Measurements from ENCODE around the gene MFAP2. TPM values are rescaled to one million over a fixed set of nuclear protein-coding genes. Genes with fewer than 3 reads are reported as not detected.
A peak's percentile ranks its signal among the peaks of the same experiment; 100 is the strongest.
"Not testable (repeated sequence)": the region's sequence is repeated elsewhere in the genome, so short reads cannot be mapped to it uniquely, and the experiment has no call there.

Gene MFAP2
- total RNA-seq, 1 donor from 2014 or later = not detected

DNA sequence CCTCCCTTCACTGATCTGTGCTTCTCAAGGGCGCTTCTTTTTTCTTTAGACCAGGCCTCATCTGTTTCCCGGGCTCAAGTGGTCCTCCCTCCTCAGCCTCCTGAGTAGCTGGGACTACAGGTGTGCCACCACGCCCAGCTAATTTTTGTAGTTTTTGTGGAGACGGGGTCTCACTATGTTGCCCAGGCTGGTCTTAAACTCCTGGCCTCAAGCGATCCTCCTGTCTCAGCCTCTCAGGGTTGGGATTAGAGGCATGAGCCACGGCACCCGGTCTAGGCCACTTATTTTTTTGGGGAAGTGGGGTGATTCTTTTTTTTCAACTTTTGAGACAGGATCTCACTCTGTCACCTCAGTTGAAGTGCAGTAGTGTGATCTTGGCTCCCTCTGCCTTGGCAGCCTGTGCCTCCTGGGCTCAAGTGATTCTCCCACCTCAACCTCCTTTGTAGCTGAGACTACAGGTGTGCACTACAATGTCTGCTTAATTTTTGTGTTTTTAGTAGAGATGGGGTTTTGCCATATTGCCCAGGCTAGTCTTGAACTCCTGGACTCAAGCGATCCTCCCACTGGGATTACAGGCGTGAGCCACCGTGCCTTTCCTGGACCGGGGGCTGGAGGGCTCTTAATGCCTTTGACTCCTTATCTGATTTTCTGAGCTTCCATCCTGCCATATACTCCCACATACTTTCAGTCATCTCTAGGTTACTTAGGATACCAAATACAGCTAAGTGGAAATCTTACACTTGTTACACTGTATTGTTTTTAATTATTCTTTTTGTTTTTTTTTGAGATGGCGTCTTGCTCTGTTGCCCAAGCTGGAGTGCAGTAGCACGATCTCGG, 18.9 kb downstream of the MFAP2 start:
- Mint-ChIP-seq H3K27me3 (ENCODE audit: low read depth) (no peaks in the 10 kb centered on the region), H3K27ac (no peak overlapping the region), H3K9me3 (no peaks in the 10 kb centered on the region), H3K4me3 (ENCODE audit: low read depth) (peak overlapping the region; percentile 64), H3K4me1 (ENCODE audit: low read depth) (peaks cover 9% of the 10 kb centered on the region), H3K36me3 (ENCODE audit: low read depth) (no peaks in the 10 kb centered on the region)
- intact Hi-C loops (cut with micrococcal nuclease) = loop anchor here (2.0 to 10.0 kb wide), 2 partner anchors 53 to 93 kb away; partner anchors contain the start of genes ATP13A2 and SDHB
- no peak for DNase-seq (ENCODE audit: low spot score)

DNA sequence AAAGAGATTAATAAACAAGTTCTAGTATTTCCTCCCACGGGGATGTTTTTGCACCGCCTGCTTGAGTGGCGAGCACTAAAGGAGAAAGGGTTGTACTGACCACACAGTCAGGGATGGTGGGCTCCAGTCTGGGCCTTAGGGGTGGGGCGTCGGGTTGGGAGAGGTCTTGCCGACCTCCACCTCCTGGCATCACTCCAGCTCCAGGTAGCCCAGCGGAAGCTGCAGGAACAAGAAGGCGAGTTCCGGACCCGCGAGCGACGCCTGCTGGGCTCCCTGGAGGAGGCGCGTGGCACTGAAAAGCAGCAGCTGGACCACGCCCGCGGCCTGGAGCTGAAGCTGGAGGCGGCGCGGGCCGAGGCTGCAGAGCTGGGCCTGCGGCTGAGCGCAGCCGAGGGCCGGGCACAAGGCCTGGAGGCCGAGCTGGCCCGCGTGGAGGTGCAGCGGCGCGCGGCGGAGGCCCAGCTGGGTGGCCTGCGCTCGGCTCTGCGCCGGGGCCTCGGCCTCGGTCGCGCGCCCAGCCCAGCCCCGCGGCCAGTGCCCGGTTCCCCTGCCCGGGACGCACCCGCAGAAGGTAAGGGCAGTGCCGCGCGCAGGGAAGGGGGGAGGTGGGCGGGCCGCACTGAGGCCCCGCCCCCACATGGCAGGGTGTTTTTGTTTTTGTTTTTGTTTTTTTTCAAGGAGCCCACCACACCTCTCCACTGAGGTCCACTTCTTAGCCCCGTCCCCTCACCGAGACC, 19.7 kb downstream of the MFAP2 start:
- peak overlapping the region; percentile 69 for H3K4me3 Mint-ChIP-seq (ENCODE audit: low read depth)
- H3K4me1 Mint-ChIP-seq (ENCODE audit: low read depth) = peaks cover 9% of the 10 kb centered on the region
- H3K9me3 Mint-ChIP-seq = no peaks in the 10 kb centered on the region
- peak; percentile 76 for DNase-seq (ENCODE audit: low spot score)
- H3K27me3 Mint-ChIP-seq (ENCODE audit: low read depth) = no peaks in the 10 kb centered on the region
- H3K36me3 Mint-ChIP-seq (ENCODE audit: low read depth) = no peaks in the 10 kb centered on the region
- no peak overlapping the region for H3K27ac Mint-ChIP-seq
- intact Hi-C loops (cut with micrococcal nuclease) = loop anchor here (2.0 to 10.0 kb wide), 2 partner anchors 54 to 94 kb away; partner anchors contain the start of genes ATP13A2 and SDHB

DNA sequence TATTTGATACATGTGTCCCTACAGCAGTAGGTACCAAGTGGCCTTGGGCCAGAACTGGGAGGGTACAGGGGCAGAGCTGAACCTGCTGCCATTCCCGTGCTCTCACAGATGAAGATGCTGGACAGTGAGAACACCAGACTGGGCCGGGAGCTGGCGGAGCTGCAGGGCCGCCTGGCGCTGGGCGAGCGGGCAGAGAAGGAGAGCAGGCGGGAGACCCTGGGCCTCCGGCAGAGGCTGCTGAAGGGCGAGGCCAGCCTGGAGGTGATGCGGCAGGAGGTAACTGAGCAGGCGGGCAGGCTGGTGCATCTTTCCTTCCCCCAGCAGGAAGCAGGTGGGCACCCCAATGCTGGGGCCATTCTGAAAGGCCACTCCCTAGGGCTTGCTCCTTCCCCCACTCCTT, 21.9 kb downstream of the MFAP2 start:
- no peaks in the 10 kb centered on the region for H3K9me3 Mint-ChIP-seq
- H3K27ac Mint-ChIP-seq = no peak overlapping the region
- DNase-seq (ENCODE audit: low spot score) = no peak
- no peak overlapping the region for H3K4me3 Mint-ChIP-seq (ENCODE audit: low read depth)
- no peaks in the 10 kb centered on the region for H3K36me3 Mint-ChIP-seq (ENCODE audit: low read depth)
- no peaks in the 10 kb centered on the region for H3K27me3 Mint-ChIP-seq (ENCODE audit: low read depth)
- intact Hi-C loops (cut with micrococcal nuclease) = no loop called here
- H3K4me1 Mint-ChIP-seq (ENCODE audit: low read depth) = peaks cover 9% of the 10 kb centered on the region

DNA sequence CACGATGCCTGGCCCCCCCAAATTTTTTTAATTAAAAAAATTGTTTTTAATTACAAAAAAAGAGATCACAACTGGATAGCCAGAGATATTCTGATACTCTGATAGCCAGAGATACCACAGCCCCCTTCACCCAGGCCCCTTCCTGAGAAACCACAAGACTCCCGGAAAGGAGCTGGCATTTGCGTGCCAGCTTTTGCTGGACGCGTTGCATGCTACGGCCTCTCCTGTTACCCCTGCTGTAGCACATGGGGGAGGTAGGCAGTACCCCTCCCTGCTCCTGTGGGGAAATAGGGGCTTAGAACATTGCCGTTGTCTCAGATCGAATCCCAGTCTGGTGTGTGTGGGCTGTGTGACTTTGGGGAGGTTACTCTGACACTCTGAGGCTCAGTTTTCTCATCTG, 22.7 kb downstream of the MFAP2 start:
- no peak for DNase-seq (ENCODE audit: low spot score)
- Mint-ChIP-seq H3K27ac (no peak overlapping the region), H3K4me1 (ENCODE audit: low read depth) (peaks cover 9% of the 10 kb centered on the region), H3K4me3 (ENCODE audit: low read depth) (no peak overlapping the region), H3K36me3 (ENCODE audit: low read depth) (no peaks in the 10 kb centered on the region), H3K9me3 (no peaks in the 10 kb centered on the region), H3K27me3 (ENCODE audit: low read depth) (no peaks in the 10 kb centered on the region)
- intact Hi-C loops (cut with micrococcal nuclease) = no loop called here

GRCh38 chr1:16956775-16957174, 23.6 kb downstream of the MFAP2 start:
- Mint-ChIP-seq H3K27ac (no peak overlapping the region), H3K4me3 (ENCODE audit: low read depth) (no peak overlapping the region), H3K4me1 (ENCODE audit: low read depth) (peaks cover 7% of the 10 kb centered on the region), H3K36me3 (ENCODE audit: low read depth) (no peaks in the 10 kb centered on the region), H3K27me3 (ENCODE audit: low read depth) (no peaks in the 10 kb centered on the region), H3K9me3 (no peaks in the 10 kb centered on the region)
- intact Hi-C loops (cut with micrococcal nuclease) = no loop called here
- DNase-seq (ENCODE audit: low spot score) = no peak

GRCh38 chr1:16955186-16955585, 25.2 kb downstream of the MFAP2 start:
- H3K27ac Mint-ChIP-seq = no peak overlapping the region
- no peak overlapping the region for H3K4me3 Mint-ChIP-seq (ENCODE audit: low read depth)
- DNase-seq (ENCODE audit: low spot score) = no peak
- H3K4me1 Mint-ChIP-seq (ENCODE audit: low read depth) = peaks cover under 1% of the 10 kb centered on the region
- intact Hi-C loops (cut with micrococcal nuclease) = no loop called here
- H3K36me3 Mint-ChIP-seq (ENCODE audit: low read depth) = no peaks in the 10 kb centered on the region
- no peaks in the 10 kb centered on the region for H3K27me3 Mint-ChIP-seq (ENCODE audit: low read depth)
- H3K9me3 Mint-ChIP-seq = no peaks in the 10 kb centered on the region

GRCh38 chr1:16954579-16954978, 25.8 kb downstream of the MFAP2 start:
- Mint-ChIP-seq H3K4me1 (ENCODE audit: low read depth) (no peaks in the 10 kb centered on the region), H3K27ac (no peak overlapping the region), H3K36me3 (ENCODE audit: low read depth) (no peaks in the 10 kb centered on the region), H3K9me3 (no peaks in the 10 kb centered on the region), H3K4me3 (ENCODE audit: low read depth) (no peak overlapping the region), H3K27me3 (ENCODE audit: low read depth) (no peaks in the 10 kb centered on the region)
- DNase-seq (ENCODE audit: low spot score) = no peak
- intact Hi-C loops (cut with micrococcal nuclease) = no loop called here

DNA sequence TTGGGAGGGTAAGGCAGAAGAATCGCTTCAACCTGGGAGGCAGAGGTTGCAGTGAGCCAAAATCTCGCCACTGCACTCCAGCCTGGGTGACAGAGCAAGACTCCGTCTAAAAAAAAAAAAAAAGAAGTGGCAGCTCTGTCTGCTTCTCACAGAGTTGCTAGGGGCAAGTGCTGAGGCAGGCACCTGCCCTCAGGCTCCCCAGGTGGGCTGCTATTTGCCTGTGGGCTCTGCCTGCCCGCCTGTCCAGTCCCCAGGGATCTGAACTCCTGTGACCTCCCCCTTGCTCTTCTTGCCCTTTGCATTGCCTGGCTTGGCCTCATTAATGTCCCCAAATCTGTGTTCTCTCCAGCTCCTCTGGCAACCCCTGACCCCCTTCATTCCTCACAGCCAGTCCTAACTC, 28.0 kb downstream of the MFAP2 start:
- H3K27me3 Mint-ChIP-seq (ENCODE audit: low read depth); intact Hi-C loops (cut with micrococcal nuclease); DNase-seq (ENCODE audit: low spot score); H3K27ac Mint-ChIP-seq; H3K4me3 Mint-ChIP-seq (ENCODE audit: low read depth); H3K9me3 Mint-ChIP-seq; H3K36me3 Mint-ChIP-seq (ENCODE audit: low read depth); H3K4me1 Mint-ChIP-seq (ENCODE audit: low read depth): not testable (repeated sequence)

DNA sequence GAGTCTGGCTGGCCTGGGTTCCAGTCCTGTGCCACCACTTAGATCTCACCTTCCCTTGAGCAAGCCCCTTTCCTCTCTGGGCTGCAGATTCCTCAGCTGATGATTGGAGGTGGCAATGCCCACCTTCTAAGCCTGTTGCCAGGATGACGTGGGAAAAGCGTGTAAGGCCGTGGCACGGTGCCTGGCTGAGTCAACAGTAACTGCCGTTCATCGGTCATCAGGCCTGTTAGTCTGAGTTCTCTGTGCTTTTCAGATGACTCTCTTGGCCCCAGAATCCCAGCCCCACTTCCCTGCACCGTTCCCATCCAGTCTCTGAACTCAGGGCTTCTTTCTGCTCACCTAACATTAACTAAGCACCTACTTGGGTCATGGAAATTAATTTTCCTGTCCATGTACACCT, 31.4 kb downstream of the MFAP2 start:
- H3K36me3 Mint-ChIP-seq (ENCODE audit: low read depth); H3K27me3 Mint-ChIP-seq (ENCODE audit: low read depth); H3K4me3 Mint-ChIP-seq (ENCODE audit: low read depth); intact Hi-C loops (cut with micrococcal nuclease); DNase-seq (ENCODE audit: low spot score); H3K4me1 Mint-ChIP-seq (ENCODE audit: low read depth); H3K27ac Mint-ChIP-seq; H3K9me3 Mint-ChIP-seq: not testable (repeated sequence)

GRCh38 chr1:16948282-16948891, 32.0 kb downstream of the MFAP2 start:
- intact Hi-C loops (cut with micrococcal nuclease); H3K36me3 Mint-ChIP-seq (ENCODE audit: low read depth); H3K9me3 Mint-ChIP-seq; H3K27ac Mint-ChIP-seq; H3K4me3 Mint-ChIP-seq (ENCODE audit: low read depth); DNase-seq (ENCODE audit: low spot score); H3K4me1 Mint-ChIP-seq (ENCODE audit: low read depth); H3K27me3 Mint-ChIP-seq (ENCODE audit: low read depth): not testable (repeated sequence)

- Mint-ChIP-seq H3K27ac (no peak overlapping the region), H3K4me3 (ENCODE audit: low read depth) (no peak overlapping the region), H3K36me3 (ENCODE audit: low read depth) (no peaks in the 10 kb centered on the region), H3K9me3 (no peaks in the 10 kb centered on the region), H3K4me1 (ENCODE audit: low read depth) (no peaks in the 10 kb centered on the region), H3K27me3 (ENCODE audit: low read depth) (no peaks in the 10 kb centered on the region)
- intact Hi-C loops (cut with micrococcal nuclease) = no loop called here
- DNase-seq (ENCODE audit: low spot score) = no peak
These were observed 33.8 kb downstream of the MFAP2 start for GRCh38 chr1:16946646-16947045.

- H3K36me3 Mint-ChIP-seq (ENCODE audit: low read depth); DNase-seq (ENCODE audit: low spot score); H3K4me3 Mint-ChIP-seq (ENCODE audit: low read depth); H3K4me1 Mint-ChIP-seq (ENCODE audit: low read depth); H3K9me3 Mint-ChIP-seq; H3K27me3 Mint-ChIP-seq (ENCODE audit: low read depth); H3K27ac Mint-ChIP-seq; intact Hi-C loops (cut with micrococcal nuclease): not testable (repeated sequence)
These were observed 34.2 kb downstream of the MFAP2 start for GRCh38 chr1:16946185-16946584.

GRCh38 chr1:16945512-16945911, 34.9 kb downstream of the MFAP2 start:
- intact Hi-C loops (cut with micrococcal nuclease); H3K36me3 Mint-ChIP-seq (ENCODE audit: low read depth); H3K4me1 Mint-ChIP-seq (ENCODE audit: low read depth); H3K4me3 Mint-ChIP-seq (ENCODE audit: low read depth); H3K9me3 Mint-ChIP-seq; H3K27me3 Mint-ChIP-seq (ENCODE audit: low read depth); DNase-seq (ENCODE audit: low spot score); H3K27ac Mint-ChIP-seq: not testable (repeated sequence)

Measured in activated T-helper 2 cell treated with anti-CD3 and anti-CD28 coated beads, Interferon-gamma antibody, Interleukin-2, Interleukin-4, amounts not matched to agents 10 μg/mL and 5 μg/mL and 100 μg/mL, durations not matched to agents 14 hours and 24 hours and 36 hours (primary cell).